GM15510 (cell line): ENCODE measurements around the gene DACH1.

Experiments
- POLR2A ChIP-seq: IDR thresholded peaks from 3 replicates; pipeline ENCODE4 v1.6.1; 2011; ENCODE audit warnings: borderline replicate concordance; ENCODE audit not compliant: insufficient read length; ENCODE audit errors: extremely low read depth

DACH1 gene

GRCh38 chr13:71587193-71587592, 279.8 kb downstream of the DACH1 start:
- TF ChIP-seq POLR2A = no peak

DNA sequence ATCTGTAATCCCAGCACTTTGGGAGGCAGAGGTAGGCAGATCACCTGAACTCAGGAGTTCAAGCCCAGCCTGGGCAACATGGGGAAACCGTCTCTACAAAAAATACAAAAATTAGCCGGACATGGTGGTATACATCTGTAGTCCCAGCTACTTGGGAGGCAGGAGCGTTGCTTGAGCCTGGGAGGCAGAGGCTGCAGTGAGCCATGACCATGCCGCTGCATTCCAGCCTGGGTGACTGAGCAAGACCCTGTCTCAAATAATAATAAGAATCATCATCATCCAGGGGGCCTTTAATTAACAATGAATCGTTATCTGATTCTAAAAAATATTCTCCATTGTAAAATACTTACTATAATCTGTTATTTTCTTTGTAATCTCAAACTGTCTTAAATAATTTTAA, 283.4 kb downstream of the DACH1 start:
- TF ChIP-seq POLR2A = no peak

- TF ChIP-seq POLR2A = no peak
Observed at GRCh38 chr13:71580614-71581013, 286.4 kb downstream of the DACH1 start.

DNA sequence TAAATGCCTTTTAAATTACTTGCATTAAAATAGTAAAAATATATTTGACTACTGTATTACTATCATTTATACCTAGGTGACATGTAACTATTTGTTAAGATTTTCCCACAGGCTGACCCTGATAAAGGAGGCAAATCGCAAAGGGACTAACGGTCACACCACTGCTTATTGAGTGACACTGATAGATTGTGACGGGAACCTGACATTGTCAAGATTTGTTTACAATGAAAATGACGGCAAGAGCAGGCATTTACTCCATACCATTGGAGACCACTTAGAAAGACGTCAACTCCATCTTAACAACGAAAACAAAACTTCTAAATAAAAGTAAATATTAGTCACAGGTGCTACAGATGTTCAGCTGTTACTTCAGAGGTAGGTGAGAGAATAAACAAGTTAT, 289.0 kb downstream of the DACH1 start:
- no peak for TF ChIP-seq POLR2A

- no peak for TF ChIP-seq POLR2A
Observed at GRCh38 chr13:71577127-71577526, 289.9 kb downstream of the DACH1 start.

GRCh38 chr13:71576571-71576970, 290.4 kb downstream of the DACH1 start:
- TF ChIP-seq POLR2A = no peak

DNA sequence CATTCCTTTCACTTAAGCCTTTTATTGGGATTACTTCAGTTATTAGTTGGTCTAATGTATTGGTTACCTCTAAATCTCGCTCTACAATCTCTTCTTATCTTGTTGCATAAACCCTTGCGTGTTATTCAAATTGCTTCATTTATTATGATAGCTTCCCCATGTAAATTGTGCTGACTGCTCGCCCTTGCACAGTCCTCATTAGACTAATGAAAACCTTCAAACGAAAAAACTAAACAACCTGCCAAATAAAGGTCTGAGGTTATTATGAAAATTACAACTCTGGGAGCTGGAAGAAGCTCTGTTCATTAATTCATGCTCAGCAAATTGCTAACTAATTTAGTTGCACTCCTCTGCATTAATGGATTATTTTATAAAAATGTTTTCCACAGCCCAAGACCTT, 320.1 kb downstream of the DACH1 start:
- TF ChIP-seq POLR2A = no peak

GRCh38 chr13:71540098-71540497, 326.9 kb downstream of the DACH1 start:
- TF ChIP-seq POLR2A = no peak

DNA sequence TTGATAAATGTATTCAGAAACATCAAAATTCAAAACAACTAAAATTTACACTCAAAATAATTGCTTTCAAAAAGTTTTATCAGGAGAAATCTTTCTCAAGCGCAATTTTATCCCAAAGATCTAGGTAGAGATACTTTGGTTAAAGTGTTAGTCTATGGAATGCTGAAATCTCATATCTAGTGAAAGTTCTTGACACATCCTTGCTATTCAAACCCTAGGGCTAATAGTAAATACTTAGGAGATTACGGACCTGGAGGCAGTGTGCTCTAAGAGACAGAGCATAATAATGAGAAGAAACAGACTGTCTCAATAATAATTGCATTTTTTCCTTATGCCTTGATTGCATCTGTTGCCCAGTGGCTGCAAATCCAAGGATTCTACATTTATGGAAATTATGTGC, 330.8 kb downstream of the DACH1 start:
- TF ChIP-seq POLR2A = no peak

DNA sequence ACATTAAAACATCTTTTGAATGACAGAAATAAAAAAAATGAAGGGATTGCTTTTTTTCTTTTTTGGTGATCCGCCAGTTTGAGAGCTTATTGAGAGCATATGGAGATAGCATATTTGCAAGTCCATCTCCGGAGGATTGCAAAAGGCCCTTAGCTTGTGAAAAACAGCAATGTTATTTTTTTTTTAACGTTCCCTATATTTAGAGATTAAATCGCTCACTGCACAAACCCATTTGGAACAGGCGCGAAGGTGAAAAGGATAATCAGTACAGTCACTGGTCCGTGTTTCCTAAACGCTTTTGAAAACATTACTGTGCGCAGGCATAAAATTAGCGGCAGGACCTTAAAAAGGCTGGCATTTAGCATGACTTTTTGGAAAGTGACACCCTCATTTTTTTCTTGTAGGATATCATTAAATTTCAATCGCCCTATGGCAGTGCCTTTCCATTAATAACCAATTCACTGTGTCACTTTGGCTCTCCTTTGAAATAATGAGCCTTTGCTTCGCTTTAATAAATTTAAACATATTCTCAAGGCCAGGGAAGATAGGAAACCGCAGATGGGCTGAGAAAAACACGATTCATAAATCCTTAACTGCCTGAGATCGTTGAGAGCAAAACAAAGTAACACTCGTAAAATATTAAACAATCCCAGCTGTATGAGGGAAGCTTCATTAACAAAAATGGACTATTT, 342.2 kb downstream of the DACH1 start:
- no peak for TF ChIP-seq POLR2A

DNA sequence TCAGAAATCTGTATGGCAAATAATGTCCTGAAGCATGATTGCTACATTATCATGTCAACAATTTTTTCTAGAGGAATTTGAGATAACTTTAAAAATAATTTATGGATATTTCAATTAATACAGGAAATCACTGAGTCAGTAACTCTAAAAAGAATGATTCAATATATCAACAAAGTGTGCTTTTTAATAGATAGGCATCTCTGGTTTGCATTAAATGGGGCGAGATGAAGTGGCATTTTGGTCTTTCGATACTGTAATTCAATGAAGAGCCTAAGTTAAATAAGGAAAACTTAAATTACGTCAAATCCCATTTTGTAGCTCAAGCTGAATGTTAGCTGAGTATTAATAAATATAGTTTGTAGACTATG, 342.8 kb downstream of the DACH1 start:
- no peak for TF ChIP-seq POLR2A

GRCh38 chr13:71522941-71523526, 344.0 kb downstream of the DACH1 start:
- TF ChIP-seq POLR2A = no peak

DNA sequence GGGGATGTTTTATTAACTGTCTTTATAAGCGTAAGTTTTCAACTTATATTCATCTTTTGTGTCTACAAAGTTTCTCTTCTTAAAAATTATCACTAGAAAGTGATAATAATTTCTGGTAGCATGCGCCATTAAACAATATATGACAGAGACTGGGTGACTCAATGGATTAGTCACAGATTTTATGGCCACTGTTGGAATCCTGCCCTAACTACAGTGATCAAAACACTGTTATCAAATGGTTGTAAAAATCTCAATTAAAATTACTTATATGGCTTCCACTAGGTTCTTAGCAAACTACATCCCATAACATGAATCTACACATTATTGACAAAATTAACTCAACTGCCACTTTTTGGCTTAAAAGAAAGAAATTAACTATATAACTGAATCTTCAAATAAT, 350.0 kb downstream of the DACH1 start:
- no peak for TF ChIP-seq POLR2A

DNA sequence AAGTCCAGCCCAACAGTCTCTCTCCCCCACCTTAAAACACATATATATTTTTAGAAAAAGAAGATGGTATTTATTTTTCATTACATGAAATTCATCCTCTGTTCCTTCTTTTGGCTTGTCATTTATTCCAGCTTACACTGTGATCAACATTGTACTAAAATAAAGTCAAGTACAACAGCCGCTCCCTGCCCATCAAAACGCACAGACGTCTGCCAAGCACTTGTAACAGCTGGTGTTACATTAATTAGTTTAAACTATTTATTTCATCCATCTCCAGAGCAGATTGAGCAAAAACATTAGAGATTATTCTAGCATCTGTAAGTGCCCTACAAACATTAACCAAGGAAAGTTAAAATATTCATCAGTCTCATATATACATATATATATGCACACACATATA, 350.5 kb downstream of the DACH1 start:
- no peak for TF ChIP-seq POLR2A

GRCh38 chr13:71515744-71516038, 351.3 kb downstream of the DACH1 start:
- no peak for TF ChIP-seq POLR2A

DNA sequence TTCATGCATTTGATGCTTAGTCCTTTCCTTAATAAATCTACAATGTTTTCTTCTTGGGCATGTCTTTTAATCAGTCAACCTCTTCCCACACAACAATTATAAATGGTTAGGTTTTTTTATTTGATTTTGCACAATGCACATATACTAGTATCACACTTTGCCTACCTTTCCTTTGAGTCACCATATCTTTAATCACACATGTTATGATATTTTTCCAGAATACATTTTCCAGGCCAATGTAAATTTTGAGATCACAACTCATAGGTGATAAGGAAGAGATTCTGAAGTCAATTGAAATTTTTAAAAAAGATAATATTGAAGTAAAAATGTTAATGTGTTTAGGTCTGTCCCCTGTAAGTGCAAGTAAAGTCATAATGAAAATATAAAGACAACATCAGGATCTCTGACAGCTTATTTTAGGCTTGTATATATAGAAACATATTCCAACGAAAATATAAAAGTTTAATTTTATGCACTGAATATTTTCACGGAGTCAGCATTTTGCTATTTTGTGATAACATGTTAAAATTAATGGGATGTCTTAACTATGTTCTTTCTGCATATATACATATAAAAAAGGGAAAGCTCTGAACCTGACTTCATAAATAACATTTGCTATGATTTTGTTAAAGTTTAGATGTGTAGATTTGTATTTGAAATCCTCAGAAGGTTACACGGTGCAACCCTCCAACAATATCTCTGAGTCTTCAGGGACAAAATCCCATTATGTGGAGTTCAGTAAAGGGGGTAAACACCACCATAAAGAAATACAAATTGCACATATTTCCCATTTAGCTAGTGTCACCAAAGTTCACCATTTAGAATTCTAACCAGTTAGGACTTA, 351.9 kb downstream of the DACH1 start:
- TF ChIP-seq POLR2A = no peak
